HG03060 (cell line): ENCODE data around the gene PLEKHG2.
"Not testable (repeated sequence)": the region's sequence is repeated elsewhere in the genome, so short reads cannot be mapped to it uniquely, and the experiment has no call there.

Experiments used
- ATAC-seq: cut with Tn5 transposase; IDR thresholded peaks from one replicate; pipeline ENCODE4 v1.9.1; 2021; ENCODE audit warnings: low read depth, moderate number of reproducible peaks; ENCODE audit not compliant: unreplicated experiment

PLEKHG2 gene, protein sequence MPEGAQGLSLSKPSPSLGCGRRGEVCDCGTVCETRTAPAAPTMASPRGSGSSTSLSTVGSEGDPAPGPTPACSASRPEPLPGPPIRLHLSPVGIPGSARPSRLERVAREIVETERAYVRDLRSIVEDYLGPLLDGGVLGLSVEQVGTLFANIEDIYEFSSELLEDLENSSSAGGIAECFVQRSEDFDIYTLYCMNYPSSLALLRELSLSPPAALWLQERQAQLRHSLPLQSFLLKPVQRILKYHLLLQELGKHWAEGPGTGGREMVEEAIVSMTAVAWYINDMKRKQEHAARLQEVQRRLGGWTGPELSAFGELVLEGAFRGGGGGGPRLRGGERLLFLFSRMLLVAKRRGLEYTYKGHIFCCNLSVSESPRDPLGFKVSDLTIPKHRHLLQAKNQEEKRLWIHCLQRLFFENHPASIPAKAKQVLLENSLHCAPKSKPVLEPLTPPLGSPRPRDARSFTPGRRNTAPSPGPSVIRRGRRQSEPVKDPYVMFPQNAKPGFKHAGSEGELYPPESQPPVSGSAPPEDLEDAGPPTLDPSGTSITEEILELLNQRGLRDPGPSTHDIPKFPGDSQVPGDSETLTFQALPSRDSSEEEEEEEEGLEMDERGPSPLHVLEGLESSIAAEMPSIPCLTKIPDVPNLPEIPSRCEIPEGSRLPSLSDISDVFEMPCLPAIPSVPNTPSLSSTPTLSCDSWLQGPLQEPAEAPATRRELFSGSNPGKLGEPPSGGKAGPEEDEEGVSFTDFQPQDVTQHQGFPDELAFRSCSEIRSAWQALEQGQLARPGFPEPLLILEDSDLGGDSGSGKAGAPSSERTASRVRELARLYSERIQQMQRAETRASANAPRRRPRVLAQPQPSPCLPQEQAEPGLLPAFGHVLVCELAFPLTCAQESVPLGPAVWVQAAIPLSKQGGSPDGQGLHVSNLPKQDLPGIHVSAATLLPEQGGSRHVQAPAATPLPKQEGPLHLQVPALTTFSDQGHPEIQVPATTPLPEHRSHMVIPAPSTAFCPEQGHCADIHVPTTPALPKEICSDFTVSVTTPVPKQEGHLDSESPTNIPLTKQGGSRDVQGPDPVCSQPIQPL (N-terminal part only)

DNA sequence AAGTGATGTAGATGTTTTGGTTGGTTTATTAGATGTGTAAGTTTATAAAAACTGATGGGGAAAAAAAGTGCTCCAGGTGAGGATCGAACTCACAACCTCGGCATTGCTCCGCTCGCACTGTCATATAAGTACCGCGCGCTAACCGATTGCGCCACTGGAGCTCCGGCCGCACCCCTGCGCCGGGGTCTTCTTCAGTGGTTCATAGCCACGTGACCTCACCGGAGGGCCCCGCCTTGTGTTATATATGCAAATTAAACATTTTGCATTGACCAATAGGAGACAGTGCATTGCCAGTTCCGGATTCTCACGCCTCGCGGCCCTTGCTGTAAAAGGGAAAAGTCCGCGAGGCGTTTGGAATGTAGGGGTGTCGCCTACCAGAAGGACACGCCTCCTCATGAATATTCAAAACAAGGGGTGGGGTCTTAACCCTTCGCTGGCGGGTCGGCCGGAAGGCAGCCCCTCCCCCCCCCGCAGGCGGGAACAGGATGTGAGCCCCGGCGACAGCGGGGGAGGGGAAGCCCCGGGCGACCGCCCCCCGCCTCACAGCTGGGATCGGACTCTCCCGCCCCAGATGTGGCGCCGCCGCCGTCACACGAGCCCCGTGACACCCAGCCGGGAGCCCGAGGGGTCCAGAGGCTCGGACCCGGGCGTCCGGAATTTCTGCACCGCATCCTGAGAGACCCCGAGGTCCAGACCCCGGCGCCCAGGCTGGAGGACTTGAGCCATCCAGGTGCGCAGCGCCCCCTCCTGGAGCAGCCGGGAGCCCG lies at the start of gene PLEKHG2:
PLEKHG2 (plus strand) TSS at position 570 of the 767 bp plus-strand sequence. CDS start 1,418 bp downstream, outside the sequence.
- ATAC-seq, result peak; percentile 50

DNA sequence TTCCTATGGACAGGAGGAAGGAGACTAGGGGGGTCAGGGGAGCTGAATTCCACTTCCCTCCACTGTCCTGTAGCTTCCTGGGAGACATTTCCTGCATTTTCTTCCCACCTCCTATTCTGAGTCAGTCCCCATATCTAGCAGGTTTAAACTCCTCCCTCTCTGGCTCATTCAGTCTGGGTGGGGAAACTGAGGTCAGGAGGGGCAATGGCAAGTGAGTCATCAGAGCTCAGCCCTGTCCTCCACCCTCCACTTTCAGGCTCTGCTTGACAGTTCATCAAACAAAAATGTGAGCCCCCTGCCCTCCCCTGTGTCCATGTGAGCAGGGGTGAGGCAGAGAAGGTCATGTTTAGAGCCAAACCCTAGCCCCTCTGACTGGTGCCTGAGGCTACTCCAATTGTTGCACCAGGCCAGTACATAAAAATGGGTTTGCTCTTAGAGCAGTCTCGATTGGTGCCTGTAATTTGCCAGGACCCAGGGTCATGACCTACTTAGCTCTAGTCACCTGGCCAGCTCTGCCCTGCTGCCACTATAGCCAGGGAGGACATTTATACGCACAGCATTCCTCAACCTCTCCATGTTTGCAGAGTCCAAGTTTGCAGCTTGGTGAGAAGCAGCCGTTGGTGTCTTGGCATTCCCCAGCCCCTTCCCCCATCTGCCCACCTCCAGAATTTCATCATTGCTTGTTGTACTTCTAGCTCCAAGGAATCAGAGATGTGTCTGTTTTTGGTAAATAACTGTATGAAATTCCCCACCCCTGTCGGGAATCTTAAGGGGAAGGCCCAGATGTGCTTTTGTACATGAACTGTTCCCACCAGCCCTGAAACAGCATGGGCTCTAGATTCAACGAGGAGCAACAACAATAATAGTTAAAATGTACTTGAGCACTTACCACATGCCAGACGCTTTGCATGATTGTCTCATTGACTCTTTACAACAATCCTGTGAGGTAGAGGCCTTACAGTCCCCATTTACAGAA lies 49.5 kb upstream of the PLEKHG2 start:
- no peak for ATAC-seq

DNA sequence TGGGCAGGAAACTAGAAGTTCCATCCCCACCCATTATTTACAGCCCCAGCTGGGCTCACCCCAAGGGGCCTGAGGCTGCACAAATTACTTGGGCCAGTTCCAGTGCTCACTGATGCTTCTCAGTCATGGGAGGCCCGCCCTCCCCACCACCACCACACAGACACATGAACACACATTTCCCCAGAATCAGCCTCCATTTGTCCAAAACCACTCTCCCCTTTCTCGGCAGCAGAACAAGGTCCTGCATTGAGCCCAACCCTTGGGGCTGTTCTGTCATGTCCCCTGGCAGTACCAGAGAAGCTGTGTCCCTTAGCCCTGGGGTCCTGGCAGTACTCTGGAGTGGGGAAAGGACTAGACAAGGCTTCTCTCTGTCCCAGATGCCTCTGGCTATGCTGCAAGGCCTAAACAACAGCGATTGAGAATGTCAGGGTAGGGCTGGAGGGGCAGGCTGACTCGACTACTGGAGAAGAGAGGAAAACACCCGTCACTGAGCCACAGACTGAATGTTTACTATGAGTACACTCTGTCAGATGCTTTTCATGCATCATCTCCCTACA lies 48.5 kb upstream of the PLEKHG2 start:
- ATAC-seq, result no peak

DNA sequence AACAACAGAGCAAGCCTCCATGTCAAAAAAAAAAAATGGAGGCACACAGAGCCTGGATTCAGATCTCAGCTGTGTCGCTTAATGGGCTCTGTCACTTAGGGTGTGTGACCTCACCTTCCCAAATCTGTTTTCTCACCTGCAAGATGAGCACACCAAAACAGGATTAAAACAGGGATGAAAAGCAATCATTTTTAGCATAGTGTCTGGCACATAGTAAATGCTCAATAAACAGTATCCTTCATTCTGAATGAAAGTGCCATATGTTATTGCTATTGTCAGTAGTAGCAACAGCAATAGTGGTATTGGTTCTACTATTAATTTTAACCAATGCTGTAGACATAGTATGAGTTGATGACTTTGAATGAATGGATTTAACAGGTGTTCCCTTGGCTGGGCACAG lies 46.9 kb upstream of the PLEKHG2 start:
- ATAC-seq, result no peak

DNA sequence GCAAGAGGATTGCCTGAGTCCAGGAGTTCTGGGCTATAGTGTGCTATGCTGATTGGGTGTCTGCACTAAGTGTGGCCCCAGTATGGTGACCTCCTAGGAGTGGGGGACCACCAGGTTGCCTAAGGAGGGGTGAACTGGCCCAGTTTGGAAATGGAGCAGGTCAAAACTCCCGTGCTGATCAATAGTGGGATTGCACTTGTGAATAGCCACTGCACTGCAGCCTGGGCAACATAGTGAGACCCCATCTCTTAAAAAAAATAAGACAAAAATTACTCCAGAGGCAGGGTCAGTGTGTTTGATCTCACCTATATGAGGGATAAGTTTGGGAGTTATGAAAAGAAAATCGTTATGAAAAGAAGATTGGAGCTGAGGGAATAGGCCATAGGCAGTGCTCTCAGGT lies 43.3 kb upstream of the PLEKHG2 start:
- ATAC-seq, result no peak

DNA sequence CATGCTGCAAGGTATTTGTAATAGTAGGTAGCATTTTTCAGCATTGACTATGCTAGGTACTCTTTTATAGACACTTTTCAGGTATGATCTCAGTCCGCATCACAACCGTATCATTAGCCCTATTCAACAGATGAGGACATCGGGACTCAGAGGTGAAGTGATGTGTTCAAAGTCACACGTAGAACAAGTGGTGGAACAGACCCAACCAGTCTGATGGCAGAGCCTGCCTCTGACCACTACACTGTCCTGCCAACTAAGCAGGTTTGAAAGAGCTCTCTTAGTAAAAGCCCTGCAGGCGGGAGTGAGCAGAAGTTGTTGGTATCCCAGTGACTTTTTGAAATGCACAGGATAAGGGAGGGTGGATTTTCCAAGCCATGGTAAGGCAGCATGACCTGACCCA lies 41.7 kb upstream of the PLEKHG2 start:
- no peak for ATAC-seq

DNA sequence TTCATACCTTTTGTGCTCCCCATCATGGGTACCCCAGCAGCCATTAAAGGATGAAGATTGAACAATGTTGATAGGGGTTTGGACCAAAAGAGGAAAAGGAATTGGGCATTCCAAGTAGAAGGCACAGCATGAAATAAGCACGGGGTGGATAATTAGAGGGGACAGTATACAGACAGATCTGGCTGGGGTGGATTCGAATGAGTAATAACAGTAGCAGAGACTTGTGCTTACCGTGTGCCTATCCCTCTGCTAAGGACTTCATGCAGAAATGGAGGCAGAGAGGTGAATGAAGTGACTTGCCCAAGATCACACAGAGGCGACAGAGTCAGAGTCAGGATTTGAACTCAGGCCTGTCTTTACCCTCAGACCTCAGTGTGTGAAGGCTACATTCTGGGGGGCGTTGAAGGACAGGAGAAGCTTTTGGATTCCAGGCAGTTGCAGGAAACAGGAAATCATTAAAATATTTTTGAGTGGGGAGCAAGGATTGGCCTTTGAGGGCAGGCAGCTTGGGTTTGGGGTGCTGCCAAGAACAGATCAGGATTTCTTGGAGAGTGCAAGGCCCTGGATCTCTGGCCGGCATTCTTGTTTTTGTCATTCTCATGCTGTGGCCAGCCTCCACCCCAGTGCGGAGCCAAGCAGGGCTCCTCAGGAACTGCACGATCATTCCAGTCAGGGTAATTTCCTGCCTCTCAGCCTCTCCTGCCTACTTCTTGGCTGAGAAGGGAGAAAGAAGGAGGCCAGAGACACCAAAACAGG lies 40.2 kb upstream of the PLEKHG2 start:
- ATAC-seq, result no peak

DNA sequence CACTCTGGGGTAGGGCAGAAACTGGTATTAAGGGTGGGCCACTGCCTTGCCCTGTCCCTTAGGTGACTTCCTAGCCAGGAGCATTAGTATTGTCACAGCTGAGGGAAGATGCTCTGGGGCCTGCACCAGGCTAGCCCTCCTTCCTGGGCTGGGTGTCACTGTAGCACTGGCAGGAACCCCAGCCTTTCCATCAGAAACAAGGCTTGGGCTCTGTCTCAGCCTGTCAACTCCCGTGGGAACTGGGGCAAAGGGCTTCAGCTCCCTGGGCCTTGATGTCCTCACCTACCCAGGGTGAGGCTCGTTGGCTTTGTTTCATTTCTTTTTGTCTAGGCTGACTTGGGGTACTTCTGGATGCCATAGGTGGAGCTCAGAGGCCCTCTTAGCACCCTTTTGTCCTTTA lies 39.5 kb upstream of the PLEKHG2 start:
- ATAC-seq, result no peak

DNA sequence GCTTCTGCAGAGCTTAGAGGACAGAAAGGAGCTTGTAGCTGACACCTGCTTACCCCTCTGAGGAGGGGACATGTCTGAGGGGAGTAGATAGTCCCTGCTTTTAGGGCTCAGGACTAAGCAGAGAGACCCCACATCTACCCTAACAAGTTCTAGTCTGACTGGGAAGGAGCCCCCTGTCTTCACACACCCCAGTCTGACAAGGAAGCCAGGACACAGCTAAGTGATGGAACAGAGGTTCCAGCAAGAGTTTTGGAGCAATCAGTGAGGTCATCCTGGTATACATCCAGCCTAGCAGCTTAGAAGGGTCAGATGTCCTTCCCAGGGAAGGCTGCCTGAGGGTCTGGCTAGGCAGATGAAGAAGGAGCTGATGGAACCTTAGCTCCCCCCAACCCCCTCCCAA lies 36.5 kb upstream of the PLEKHG2 start:
- ATAC-seq, result no peak

DNA sequence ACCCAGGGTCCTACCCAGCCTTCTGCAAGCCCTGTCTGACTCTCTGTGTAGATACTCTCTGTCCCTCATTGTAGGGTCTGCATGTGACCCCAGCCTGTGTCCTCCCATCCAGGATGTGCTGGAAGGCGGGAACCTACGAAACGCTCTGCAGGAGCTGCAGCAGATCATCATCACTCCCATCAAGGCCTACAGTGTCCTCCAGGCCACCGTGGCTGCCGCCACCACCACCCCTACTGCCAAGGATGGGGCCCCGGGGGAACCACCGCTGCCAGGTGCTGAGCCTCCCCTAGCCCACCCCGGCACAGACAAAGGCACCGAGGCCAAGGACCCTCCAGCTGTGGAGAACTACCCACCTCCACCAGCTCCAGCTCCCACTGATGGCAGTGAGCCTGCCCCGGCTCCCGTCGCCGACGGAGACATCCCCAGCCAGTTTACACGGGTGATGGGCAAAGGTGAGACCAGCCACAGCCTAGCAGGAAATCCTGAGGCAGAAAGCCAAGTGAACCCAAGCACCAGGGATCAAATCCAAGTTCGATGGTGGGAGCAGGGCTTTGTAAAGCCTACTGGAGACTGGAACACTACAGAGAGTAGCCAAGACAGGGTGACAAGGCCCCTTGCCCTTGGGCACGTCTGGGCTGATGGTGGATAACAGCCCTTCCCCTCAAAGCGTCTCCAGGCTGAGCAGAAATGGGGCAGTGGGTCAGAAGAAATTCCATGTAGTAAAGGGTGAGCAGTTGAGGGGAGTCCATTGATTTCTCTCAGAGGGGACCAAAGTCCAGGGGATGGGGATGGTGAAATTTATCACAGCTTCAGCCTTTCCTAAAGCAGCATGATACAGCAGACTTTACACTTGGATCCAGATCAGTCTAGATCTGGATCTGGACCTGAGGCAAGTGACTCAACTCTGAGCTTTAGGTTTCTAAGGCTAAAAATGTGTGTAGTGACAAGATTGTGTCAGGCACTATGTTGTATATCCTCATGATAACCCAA lies 34.8 kb upstream of the PLEKHG2 start:
- no peak for ATAC-seq

DNA sequence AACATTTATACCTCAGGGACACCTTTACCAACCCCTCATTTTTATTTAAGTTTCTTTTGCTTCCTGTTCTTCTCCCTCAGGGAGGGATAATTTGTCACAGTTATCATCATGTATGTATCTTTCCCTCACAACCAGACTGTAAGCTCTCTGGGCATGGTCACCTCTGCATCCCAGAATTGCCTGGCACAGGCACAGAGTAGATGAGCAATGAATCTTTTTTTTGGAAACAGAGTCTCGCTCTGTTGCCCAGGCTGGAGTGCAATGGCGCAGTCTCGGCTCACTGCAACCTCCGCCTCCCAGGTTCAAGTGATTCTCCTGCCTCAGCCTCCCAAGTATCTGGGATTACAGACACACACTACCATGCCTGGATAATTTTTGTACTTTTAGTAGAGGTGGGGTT lies 33.1 kb upstream of the PLEKHG2 start:
- ATAC-seq, result not testable (repeated sequence)

DNA sequence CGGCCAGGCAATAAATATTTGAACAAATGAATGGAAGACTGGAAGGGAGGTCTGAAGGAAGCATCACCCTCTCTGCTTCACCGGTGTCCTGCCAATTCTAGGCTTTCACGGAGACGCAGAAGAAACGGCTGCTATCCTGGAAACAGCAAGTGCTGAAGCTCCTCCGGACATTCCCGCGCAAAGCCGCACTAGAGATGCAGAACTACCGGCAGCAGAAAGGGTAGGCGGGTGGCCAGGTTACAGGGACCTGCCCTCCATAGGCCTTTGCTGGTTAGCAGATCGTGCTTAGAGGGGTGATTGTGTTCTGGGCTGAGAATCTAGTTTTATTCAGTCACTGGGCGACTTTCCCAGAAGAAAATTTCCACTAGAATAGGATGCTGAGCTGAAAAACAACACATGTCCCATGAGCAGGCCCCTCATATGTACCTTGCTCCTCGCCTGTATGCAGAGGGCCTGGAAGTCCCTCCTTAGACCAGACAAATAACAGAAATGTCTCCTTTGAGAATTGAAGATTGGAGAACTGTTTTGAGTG lies 32.5 kb upstream of the PLEKHG2 start:
- no peak for ATAC-seq

DNA sequence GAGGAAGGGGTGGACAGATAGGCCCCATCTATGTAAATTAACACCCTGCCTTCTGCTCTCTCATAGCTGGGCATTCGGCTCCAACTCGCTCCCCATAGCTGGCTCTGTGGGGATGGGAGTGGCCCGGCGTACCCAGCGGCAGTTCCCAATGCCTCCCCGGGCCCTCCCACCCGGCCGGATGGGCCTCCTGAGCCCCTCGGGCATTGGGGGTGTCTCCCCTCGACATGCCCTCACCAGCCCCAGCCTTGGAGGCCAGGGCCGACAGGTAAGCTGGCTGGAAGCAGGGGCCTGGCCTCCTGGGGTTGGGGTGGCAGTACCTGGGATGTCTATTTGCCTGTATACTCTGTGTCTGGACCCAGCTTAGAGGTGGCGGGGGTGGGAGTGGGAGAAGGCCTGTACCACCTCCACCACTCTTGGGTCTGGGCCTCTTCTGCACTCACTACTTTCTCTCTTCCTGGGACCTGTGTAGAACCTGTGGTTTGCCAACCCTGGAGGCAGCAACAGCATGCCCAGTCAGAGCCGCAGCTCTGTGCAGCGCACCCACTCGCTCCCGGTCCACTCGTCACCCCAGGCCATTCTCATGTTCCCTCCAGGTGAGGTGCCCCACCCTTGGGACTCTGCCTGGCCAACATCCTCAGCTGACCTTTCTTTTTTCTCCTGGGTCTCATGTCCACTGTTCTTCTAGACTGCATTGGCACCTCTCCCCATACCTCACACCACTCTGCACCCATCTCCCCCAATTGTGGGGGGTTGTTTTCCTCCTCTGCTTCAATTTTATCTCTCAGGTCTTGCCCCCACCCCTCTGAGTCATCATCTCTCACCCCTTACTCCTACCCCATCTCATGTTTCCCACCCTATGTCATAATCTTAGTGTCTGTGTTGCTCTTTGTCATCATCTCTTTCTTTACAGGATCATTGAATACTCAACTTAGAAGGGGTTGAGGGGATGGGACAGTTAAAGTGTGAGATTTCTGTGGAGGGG lies 31.7 kb upstream of the PLEKHG2 start:
- ATAC-seq, result no peak

DNA sequence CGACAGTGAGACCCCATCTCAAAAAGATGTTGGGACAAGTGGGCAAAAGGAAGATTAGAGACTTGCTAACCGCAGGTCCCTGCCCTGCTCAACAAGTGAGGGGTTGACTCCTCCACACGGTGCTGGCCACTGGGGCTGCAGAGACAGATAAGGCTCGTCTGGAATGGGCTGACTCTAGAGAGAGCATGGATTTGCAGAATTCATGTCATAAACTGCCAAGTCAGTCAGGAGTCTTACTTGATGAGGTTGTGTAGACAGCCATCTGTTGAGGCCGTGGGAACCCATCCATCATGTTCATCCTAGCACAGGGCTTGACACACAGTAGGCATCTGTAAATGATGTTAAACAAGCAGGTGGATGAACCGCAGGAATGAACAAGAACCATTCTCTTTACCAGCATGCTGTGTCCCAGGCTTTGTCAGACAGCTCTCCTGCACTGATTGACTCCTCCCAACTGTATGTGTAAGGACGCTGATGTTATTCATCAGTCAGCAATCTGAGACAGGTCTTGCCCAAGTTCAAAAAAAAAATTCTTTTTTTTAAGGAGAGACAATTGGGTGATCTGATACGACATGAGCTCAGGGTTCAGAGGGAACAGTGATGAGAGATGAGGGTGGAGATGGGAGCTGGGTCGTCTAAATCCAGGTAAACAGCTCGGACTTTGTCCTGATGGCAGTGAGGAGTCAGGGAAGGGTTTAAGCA lies 30.4 kb upstream of the PLEKHG2 start:
- ATAC-seq, result no peak
